Measurements from ENCODE around the gene ERN1.
"Not testable (repeated sequence)": the region's sequence is repeated elsewhere in the genome, so short reads cannot be mapped to it uniquely, and the experiment has no call there.

The ERN1 gene

DNA sequence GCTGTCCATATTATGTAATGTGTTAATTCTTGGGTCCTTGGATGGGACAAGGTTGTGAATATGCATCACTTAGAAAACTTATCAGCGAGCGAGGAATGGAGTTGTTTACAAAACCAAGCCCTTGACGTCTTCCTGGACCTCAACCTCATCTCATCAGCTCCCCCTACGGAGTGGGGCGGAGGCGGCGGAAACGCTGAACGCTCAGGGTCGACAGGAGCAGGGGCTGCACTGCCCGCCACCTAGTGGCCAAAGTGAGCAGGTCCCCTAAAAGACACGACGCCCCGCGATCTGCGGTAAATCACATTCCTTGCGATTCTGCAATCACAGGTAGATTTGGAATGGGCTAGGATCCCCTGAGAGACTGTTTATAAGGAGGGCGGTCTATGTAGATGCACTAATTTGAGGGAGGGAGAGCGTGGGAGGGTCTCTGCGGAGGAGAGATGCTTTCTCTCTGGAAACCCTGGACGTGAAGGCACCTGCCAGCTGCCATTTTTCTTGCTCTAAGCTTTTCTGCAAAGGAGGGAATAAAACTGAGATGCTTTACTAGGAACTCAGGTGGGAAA lies 104.1 kb downstream of the ERN1 start:
- peak; percentile 88 for DNase-seq (ENCODE audit: low spot score)

DNA sequence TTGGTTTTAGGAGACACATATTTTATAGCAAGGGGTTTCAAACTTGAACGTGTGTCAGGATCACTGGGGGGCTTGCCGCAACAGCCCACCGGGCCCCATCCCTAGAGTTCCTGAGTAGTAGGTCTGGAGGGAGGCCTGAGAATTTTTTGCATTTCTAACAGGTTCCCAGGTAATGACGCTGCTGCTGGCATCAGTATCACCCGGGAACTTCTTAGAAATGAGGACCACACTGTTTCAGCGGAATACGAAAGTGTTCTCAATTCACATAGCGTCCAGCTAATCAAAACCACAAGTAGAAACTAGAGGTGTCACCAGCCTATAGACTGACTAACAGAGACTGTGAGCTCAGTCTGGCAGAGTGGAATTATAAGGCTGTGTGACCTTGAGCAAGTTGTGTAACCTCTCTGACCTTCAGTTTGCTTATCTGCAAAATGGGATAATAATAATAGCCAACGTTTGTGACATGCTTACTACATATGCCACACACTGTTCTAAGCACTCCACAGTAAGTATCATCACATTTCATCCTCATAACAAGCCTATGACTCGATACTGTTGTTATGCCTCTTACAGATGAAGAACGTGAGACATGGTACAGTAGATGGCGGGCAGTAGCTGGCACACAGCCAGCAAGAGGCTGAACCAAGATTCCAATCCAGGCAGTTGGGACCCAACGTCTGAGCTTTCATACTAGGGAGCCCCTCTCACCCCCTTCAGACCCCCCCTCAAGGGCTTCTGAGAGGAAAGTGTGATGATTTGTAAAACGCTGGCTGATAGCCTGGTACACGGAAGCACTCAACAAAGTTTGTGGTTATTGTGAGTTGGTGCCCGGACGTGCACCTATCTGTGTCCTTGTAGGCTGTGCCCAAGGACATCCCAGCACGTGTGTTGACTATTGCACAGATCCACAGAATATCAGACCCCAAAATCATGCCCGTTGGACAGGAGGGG lies 104.9 kb downstream of the ERN1 start:
- DNase-seq (ENCODE audit: low spot score), result no peak

DNA sequence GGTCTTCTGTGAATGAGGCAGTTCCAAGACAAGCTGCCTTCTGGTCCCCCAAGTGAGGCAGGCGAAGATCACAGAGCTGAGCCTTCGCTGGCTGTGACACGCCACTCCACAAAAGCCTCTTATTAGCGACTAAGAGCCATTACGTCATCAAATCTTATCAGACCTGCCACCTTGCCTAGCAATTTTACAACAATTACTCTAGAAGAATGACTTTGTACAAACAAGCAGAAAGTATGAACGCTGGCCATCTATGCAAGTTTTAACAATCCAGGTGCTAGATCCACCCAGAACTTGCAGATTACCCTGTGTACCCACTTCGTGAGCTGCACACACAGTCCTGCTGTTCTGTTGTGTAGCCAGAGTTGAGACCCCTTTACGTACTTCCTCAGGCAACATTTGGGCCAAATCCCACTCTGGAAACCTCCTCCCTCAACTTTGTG lies 105.7 kb downstream of the ERN1 start:
- DNase-seq (ENCODE audit: low spot score), result no peak

DNA sequence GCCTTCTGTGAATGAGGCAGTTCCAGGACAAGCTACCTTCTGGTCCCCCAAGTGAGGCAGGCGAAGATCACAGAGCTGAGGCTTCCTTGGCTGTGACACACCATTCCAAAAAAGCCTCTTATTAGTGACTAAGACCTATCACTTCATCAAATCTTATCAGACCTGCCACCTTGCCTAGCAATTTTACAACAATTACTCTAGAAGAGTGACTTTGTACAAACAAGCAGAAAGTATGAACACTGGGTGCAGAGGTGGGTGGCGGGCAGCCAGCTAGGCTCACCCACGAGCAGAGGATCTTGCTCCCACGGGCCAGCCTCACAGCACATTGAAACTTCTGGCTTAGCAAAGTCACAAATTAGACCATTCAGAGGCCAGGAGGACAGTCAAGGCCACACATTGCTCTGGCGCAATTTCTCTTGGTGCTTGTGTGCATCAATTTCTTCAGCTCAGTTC lies 107.3 kb downstream of the ERN1 start:
- DNase-seq (ENCODE audit: low spot score), result no peak

DNA sequence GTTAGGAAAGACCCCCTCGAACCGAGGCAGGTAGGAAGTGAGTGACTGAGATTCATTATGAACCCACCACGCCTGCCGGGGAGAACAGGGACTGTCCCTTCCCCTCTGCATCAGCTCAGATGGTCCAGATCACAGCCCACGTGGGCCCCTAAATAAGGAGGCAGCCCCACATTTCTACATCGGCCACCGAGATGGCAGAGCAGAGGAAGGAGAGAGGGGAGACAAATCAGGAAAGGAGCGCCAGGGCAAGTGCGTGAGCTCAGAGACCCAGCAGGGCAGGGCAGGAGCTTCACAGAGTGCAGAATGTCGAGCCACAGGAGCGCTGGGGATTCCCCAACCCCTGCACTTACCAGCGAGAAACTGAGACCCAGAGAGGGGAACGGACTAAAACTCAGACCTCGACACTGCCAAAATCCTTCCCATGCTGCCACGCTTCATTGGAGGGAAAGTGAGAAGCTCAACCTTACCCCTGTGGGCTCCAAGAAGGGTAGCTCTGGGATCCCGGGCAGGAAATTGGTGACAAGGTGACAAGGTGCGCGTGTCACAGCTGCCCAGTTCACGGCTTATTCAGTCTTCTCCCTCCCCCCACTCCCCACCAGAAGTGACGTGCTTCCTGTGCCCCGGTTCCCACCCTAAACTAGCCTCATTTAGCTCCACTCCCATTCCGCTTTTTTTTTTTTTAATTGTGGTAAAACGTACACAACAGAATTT lies 109.7 kb downstream of the ERN1 start, which contains the start of gene ICAM2:
TSS of gene ICAM2 (minus strand) at position 578 of the 711 bp plus-strand sequence. CDS start 13,942 bp downstream, outside the sequence.
- DNase-seq (ENCODE audit: low spot score), result peak; percentile 17

DNA sequence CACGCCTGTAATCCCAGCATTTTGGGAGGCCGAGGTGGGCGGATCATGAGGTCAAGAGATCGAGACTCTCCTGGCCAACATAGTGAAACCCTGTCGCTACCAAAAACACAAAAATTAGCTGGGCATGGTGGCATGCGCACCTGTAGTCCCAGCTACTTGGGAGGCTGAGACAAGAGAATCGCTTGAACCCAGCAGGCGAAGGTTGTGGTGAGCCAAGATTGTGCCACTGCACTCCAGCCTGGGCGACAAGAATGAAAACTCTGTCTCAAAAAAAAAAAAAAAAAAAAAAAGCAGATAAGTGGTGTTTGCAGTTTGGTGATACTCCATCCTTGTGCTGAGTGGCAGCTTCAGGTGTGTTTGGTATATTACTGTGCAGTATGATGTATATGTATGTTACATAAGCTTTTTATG lies 110.4 kb downstream of the ERN1 start:
- DNase-seq (ENCODE audit: low spot score), result not testable (repeated sequence)

DNA sequence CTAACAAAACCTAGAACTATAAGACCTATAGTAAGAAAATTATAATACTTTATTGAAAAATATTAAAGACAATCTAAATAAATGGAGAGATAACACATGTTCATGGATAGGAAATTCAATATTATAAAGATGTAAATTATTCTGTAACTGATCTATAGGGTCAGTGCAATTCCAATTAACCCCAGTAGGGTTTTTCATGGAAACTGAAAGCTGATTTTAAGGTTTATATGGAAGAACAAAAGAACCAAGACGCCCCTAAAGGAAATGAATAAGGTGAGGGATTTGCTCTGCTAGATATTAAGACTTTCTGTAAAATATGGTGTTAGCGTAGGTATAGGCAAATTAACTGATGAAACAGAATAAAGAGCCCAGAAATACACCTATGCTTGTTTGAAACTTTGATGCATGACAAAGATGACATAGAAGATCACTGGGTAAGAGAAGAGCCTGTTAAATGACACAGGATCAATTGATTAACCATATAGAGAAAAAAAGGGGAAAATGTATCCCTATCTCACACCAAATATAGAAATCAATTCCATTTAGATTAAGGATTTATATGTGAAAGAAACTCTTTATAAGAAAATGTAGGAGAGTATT lies 112.5 kb downstream of the ERN1 start:
- DNase-seq (ENCODE audit: low spot score), result no peak

DNA sequence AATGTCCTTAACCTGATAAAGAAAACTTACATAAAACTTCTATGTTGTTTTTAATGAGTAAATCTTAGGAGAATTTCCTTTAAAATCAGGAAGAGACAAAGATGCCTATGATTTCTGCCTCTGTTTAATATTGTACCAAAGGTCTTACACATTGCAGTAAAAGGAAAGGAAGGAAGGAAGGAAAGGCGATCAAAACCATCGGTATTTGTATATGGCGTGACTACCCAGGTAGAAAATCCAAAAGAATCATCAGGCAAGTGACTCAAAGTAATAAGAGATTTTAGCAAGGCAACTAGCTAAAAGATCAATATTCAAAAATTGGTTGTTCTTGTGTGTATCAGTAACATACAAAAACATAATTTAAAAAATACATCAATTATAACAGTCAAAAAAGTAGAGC lies 113.0 kb downstream of the ERN1 start:
- DNase-seq (ENCODE audit: low spot score), result no peak

DNA sequence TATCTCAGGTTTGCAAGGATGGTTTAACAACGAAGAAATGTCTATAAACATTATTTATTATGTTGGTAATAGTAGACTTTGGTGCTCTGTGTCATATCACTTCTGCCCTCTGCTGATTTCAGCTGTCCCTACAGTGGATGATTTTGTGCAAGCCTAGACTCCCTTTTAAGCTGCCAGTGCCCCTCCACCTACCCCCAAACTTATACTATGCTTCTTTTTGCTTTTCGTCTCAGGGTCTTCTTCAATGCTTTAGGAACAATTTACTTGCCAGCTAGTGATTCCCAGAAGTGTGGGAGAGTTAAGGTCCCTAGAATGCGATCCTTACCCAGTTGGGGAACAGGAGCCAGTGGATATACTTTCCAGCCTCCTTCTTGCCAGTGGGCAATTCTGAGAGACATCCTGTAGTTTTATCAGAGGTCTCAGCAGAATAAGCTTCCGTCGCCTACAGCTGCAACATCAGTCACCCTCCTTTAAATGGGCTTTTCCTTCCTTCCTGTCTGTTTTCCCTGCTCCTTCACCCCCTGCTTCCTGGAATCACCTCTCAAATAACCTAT lies 113.6 kb downstream of the ERN1 start:
- DNase-seq (ENCODE audit: low spot score), result no peak

DNA sequence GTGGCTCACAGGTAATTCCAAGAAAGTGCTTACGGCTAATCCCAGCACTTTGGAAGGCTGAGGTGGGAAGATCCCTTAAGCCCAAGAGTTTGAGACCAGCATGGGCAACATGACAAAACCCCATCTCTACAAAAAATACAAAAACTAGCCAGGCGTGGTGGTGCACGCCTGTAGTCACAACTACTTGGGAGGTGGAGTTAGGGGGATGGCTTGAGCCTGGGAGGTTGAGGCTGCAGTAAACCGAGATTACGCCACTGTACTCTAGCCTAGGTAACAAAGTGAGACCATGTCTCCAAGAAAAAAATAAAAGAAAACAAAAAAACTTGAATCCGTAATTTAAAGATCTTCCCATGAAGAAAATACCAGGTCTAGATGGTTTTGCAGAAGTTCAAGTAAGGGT lies 114.5 kb downstream of the ERN1 start:
- DNase-seq (ENCODE audit: low spot score), result no peak

DNA sequence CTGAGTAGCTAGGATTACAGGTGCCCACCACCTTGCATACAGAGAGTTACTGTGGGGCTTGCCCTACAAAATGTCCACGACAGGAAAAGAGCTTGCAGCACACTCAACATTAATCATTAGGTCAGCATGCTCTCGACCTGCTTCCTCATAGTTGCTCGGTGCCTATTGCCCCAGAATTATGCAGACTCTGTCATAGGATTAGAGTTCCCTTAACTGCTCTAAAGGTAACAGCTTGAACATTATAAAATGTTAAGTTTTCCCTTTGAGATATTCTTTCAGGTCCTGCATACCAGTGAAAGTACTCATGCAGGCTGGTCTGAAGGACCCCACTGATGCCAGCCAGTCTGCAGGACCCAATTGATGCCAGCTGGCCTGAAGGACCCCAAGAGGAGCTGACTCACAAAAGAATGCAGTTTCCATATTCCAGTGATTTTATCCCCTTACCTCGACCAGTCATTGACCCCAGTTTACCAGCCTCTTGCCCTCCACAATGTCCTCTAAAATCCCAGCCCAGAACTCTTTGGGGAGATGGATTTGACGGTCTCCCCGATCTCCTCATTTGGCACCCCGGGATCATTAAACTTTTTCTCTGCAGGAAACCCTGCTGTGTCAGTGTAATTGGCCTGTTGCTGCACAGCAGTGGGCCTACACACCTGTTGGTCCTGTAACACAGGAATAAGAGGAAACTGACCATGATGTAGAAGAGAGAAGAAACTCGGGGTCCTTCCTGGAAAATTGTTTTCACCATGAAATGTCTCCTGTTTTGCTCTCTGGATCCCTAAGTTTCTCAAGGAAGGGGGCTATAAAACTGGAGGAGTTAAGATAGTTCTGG lies 120.2 kb downstream of the ERN1 start:
- peak; percentile 19 for DNase-seq (ENCODE audit: low spot score)

DNA sequence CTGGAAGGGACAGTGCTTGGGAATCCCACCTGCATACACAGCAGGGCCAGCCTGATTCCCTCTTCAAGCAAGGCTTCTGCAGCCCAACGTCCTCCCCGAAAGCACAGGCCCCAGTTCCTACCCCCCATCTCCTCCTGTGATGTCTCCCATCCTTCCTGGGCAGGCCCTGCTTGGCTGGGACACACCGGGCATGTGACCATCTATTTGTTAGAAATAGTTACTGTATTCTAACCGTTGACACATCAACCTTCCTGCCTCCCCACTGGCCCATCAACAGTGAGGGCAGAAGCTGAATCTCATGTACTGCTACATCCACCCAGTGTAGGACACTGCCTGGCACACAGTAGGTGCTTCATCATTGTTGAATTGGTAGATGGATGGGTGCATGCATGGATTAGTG lies 121.1 kb downstream of the ERN1 start:
- peak; percentile 7 for DNase-seq (ENCODE audit: low spot score)

DNA sequence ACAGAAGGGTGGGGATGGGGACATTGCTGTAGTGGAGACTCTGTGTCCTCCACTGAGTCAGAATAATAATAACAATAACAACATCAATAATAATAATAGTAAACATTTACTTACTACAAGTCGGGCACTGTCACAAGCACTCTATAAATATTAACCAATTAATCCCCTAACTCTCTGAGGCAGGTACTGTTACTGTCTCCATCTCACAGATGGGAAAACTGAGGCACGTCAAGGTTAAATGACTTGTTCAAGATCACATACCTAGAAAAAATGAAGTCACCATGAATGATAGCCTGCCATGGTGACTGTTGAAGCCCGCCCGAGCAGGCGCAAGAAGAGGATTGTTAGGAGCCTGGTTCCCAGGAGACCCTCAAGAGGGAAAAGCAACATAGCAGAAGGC lies 121.6 kb downstream of the ERN1 start:
- no peak for DNase-seq (ENCODE audit: low spot score)

DNA sequence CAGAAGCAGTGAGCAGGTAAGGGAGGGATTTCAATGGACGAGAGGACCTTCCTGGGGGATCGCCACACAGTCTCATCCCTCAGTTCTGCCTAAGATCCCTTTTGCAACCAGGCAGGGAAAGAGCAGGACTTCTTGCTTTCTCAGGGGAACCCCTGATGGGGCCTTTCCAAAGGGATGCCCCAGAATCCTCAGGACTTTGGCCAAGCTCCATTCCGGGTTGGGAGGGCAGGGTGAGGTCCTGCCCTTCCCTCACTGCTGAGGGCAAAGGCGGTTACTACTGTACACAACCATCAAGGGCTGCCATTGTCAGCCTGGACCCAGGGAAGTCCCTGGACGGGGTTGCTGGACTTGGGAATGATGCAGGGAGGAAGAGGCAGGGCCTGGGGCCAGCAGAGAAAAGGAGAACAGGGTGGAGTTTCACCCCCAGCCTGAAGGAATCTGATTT lies 122.1 kb downstream of the ERN1 start:
- DNase-seq (ENCODE audit: low spot score), result no peak

DNA sequence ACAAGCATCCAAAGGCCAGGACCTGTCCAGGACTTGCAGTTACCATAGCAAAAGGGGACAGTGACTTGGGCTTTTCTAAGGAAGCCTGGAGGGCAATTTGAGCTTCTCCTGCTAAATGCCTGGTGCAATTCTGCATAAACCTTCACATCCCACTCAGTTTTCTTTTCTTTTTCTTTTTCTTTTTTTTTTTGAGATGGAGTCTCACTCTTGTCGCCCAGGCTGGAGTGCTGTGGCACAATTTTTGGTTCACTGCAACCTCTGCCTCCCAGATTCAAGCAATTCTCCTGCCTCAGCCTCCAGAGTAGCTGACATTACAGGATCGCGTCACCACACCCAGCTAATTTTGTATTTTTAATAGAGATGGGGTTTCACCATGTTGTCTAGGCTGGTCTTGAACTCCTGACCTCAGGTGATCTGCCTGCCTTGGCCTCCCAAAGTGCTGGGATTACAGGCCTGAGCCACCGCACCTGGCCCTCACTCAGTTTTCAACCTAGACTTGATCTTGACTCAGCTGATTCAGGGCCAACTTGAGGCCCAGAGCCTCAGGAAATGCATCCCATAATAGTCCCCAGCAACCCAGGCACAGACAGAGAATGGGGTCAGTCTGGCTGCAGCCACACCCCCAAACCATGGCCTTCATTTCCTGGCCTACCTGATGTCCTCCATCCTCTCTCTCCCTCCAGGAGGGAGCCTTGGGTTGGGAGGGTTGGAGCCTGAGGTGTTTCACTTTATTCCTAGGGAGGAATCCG lies 122.7 kb downstream of the ERN1 start:
- not testable (repeated sequence) for DNase-seq (ENCODE audit: low spot score)

DNA sequence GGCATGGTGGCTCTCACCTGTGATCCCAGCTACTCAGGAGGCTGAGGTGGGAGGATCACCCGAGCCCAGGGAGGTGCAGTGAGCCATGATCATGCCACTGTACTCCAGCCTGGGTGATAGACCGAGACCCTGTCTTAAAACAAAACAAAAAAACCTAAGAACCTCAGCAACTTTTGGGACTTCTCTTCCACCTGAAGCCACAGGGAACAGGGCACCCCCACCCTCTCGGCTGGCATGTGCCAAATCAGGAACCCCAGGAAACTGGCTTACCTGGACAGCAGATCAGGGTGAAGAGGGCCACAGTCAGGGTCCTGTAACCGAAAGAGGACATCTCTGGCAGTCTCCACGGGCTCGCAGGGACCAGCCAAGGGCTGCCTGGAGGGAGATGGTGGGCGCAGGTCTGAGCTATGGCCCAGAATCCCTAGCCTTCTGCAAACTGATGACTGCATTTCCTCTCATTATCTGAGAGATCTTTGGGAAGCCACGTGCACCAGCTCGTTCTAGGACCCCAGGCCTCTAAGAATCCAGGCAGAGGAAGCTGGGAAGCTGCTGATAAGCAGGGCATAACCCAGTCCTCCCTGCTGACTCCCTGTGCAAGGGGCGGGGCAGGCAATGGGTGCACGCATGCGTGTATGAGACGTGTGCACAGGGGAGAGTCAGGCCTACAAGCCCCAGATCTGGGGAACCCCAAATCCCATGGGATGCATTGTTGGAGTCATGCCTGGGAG lies 123.4 kb downstream of the ERN1 start:
- DNase-seq (ENCODE audit: low spot score), result peak; percentile 63

DNA sequence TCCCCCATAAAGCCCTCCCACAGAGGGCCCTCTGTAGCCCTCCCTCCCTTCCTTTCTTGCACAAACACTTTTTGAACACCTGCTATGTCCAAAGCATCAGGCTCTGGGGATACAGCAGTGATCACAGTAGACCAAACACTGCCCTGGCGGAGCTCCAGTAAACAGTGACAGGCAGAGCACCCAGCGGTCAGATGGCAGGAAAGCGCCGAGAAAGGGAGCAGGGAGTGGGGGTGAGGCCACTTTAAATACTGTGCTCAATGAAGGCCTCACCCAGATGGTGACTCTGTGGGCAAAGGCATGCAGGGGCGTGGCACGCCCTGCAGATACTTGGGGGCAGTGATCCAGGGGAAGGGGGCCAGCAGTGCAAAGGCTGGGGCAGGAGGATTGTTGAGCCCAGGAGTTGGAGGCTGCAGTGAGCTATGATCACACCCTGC lies 124.2 kb downstream of the ERN1 start:
- DNase-seq (ENCODE audit: low spot score), result peak; percentile 52

DNA sequence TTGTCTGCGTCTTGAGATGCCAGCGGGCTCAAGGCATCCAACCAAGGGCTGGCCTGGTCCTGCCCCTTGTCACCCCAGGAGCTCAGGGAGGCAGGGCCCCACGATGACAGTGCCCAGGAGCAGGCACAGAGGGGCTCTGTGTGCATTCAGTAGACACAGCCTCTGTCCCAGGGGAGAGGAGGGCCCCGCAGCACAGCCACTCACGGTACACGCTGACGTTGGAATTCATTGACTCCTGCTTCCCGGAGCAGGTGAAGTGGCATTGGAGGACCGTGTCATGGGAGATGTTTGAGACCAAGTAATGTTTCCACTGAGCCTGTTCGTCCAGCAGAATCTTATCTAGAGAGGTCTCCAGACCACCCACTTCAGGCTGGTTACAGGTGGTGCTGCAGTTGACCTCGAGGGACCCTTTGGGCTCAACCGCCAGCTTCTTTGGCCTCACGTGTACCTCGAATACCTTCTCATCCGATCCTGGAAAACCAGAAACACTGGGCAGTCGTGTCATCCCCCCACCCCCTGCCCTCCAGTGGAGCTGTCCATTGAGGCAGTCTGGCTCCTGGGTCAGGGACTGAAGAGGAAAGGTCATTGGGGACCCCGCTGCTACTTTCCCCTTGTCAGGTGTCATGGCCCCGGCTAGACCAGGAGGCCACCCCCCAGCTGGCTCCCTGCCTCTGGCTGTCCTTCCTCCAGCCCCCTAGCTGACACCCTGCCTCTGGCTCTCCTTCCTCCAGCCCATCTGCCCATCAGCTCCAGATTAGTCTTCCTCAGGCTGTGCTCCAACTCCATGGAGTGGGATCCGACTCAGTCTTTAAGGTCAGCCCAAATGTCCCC lies 124.8 kb downstream of the ERN1 start:
- no peak for DNase-seq (ENCODE audit: low spot score)
